Peyer's patch (tissue), 4 donors: ENCODE measurements around the gene PRR14L.
"Not testable (repeated sequence)": the region's sequence is repeated elsewhere in the genome, so short reads cannot be mapped to it uniquely, and the experiment has no call there.

Source experiments
- POLR2A ChIP-seq, 2 donors: fragments of 450-650 bp; IDR thresholded peaks; one replicate each; pipeline ENCODE4 v1.5.1; 2017; ENCODE audit warnings: antibody characterized with exemption in 2 of 2, mild to moderate bottlenecking in 2 of 2, moderate library complexity in 2 of 2
- TF ChIP-seq, protein P1 (sequence below), 6 experiments: fragments of 450-650 bp in 4 of 6; fragments of 200-600 bp in 2 of 6; sonication (generic) in 1 of 6; IDR thresholded peaks; one replicate each; pipeline ENCODE4 v1.5.1; 2017 to 2019; ENCODE audit warnings: antibody characterized with exemption in 6 of 6, mild to moderate bottlenecking in 3 of 6, moderate library complexity in 1 of 6

DNA sequence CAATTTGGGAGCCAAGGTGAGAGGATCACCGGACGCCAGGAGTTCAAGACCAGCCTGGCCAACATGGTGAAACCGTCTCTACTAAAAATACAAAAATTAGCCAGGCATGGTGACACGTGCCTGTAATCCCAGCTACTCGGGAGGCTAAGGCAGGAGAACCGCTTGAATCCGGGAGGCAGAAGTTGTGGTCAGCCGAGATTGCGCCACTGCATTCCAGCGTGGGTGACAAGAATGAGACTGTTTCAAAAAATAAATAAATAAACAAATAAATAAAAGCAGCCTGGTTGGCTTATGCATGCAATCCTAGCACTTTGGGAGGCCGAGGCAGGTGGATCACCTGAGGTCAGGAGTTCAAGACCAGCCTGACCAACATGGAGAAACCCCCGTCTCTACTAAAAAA, 38.7 kb downstream of the PRR14L start:
- TF ChIP-seq, protein P1, sequence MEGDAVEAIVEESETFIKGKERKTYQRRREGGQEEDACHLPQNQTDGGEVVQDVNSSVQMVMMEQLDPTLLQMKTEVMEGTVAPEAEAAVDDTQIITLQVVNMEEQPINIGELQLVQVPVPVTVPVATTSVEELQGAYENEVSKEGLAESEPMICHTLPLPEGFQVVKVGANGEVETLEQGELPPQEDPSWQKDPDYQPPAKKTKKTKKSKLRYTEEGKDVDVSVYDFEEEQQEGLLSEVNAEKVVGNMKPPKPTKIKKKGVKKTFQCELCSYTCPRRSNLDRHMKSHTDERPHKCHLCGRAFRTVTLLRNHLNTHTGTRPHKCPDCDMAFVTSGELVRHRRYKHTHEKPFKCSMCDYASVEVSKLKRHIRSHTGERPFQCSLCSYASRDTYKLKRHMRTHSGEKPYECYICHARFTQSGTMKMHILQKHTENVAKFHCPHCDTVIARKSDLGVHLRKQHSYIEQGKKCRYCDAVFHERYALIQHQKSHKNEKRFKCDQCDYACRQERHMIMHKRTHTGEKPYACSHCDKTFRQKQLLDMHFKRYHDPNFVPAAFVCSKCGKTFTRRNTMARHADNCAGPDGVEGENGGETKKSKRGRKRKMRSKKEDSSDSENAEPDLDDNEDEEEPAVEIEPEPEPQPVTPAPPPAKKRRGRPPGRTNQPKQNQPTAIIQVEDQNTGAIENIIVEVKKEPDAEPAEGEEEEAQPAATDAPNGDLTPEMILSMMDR (IDR thresholded peaks at IDR 0.05) = not testable (repeated sequence)
- TF ChIP-seq POLR2A (IDR thresholded peaks at IDR 0.05) = not testable (repeated sequence)
